Measurements from ENCODE around the gene GCFC2. TPM values are rescaled to one million over a fixed set of nuclear protein-coding genes. Genes with fewer than 3 reads are reported as not detected.

Gene GCFC2
- total RNA-seq, 1 experiment from 2014 or later = 28.9 TPM

GRCh38 chr2:75614162-75614651, 96.5 kb downstream of the GCFC2 start:
- no peak for DNase-seq
- Histone ChIP-seq H3K9me3 (no peaks in the 10 kb centered on the region), H3K4me3 (no peak overlapping the region), H3K27me3 (no peaks in the 10 kb centered on the region), H3K36me3 (no peaks in the 10 kb centered on the region)

DNA sequence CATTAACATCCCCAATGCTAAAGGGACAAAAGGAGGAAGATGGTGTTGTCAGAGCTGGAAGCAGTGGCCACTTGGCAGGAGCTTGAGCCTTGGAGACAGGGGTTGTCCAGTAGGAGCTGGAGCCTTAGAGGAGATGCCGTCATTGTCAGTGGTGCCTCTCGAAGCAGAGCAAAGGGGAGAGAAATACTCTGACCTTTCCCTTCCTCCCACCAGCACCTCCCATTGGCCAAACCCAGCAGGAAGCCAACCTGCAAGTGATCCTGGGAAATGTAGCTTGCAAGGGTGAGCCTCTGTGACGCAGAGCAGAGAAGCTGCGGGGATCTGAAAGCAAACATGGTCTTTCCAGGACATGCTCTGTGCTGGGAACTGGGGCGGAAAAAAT, 97.9 kb downstream of the GCFC2 start:
- H3K27me3 ChIP-seq = no peaks in the 10 kb centered on the region
- no peaks in the 10 kb centered on the region for H3K9me3 ChIP-seq
- no peaks in the 10 kb centered on the region for H3K36me3 ChIP-seq
- DNase-seq = no peak
- no peak overlapping the region for H3K4me3 ChIP-seq

Other genes starting within 250 kb of the GCFC2 start
- gene EVA1A, start 150.0 kb downstream of the GCFC2 start, total RNA-seq (2014; rRNA removed; shearing (Covaris generic); ENCODE audit: low replicate concordance) = 47.2 and 48.6 TPM in 2 replicates
- gene MRPL19, start 64.1 kb downstream of the GCFC2 start, total RNA-seq (2014; rRNA removed; shearing (Covaris generic); ENCODE audit: low replicate concordance) = 88.1 and 139 TPM in 2 replicates